NCI-H2029 treated with DMSO at 0.1 percent for 48 hours (cell line): ENCODE data around the gene ADRA2B.
"Not testable (repeated sequence)": the region's sequence is repeated elsewhere in the genome, so short reads cannot be mapped to it uniquely, and the experiment has no call there.

Source experiments
- DNase-seq: peaks from one replicate; lab custom pipeline; 2025; lab: John Stamatoyannopoulos, UW

ADRA2B gene

GRCh38 chr2:96116424-96116878, at the start of gene ADRA2B:
Gene ADRA2B, minus strand, starts transcription at chr2:96116571. Its CDS starts 422 bp downstream, at chr2:96116149.
- DNase-seq: no peak

GRCh38 chr2:96164459-96165184, 48.3 kb upstream of the ADRA2B start:
- DNase-seq: no peak

GRCh38 chr2:96163768-96164429, 47.5 kb upstream of the ADRA2B start:
- DNase-seq: no peak

- no peak for DNase-seq
Measured at GRCh38 chr2:96163415-96163767, 47.0 kb upstream of the ADRA2B start.

GRCh38 chr2:96161898-96162297, 45.5 kb upstream of the ADRA2B start:
- DNase-seq: no peak

- not testable (repeated sequence) for DNase-seq
Measured at GRCh38 chr2:96160366-96160765, 44.0 kb upstream of the ADRA2B start.

GRCh38 chr2:96159084-96159830, 42.9 kb upstream of the ADRA2B start:
- DNase-seq: no peak

GRCh38 chr2:96158554-96158940, 42.2 kb upstream of the ADRA2B start:
- DNase-seq: no peak

- no peak for DNase-seq
Measured at GRCh38 chr2:96157649-96158553, 41.5 kb upstream of the ADRA2B start.

- DNase-seq: no peak
Measured at GRCh38 chr2:96156926-96157648, 40.7 kb upstream of the ADRA2B start.

GRCh38 chr2:96156011-96156820, 39.8 kb upstream of the ADRA2B start:
- DNase-seq: no peak

- DNase-seq: no peak
Measured at GRCh38 chr2:96154506-96155380, 38.4 kb upstream of the ADRA2B start.

- no peak for DNase-seq
Measured at GRCh38 chr2:96153991-96154431, 37.6 kb upstream of the ADRA2B start.

GRCh38 chr2:96153291-96153713, 36.9 kb upstream of the ADRA2B start:
- no peak for DNase-seq

- no peak for DNase-seq
Measured at GRCh38 chr2:96152304-96153161, 36.2 kb upstream of the ADRA2B start.

GRCh38 chr2:96151595-96152303, 35.4 kb upstream of the ADRA2B start:
- DNase-seq: no peak

GRCh38 chr2:96150791-96151594, 34.6 kb upstream of the ADRA2B start:
- DNase-seq: no peak
